ENCODE data around the gene ZNFX1. TPM values are rescaled to one million over a fixed set of nuclear protein-coding genes. Genes with fewer than 3 reads are reported as not detected.
"Not testable (repeated sequence)": the region's sequence is repeated elsewhere in the genome, so short reads cannot be mapped to it uniquely, and the experiment has no call there.

Gene ZNFX1
- total and polyA plus RNA-seq, 2 donors from 2014 or later, result 8.0 to 44.0 TPM

DNA sequence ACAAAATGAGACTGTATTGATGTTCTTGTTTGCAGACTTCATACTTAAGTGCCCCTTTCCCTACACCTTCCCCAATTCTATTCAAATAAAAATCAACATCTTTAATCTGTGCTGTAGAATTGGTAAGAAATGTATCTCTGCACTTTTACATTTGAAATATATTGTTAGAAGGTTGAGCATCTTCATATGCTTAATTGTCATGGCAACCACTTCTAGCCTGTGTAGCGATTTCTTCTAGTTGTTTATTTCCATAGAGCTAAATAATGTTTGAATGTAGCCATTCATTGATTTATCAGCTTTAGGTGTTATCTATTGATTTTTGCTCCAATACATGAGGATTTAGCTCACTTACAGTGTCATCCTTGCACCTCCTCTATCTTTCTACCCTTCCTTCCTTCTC lies 37.7 kb upstream of the ZNFX1 start:
- no peaks in the 10 kb centered on the region for H3K9me3 ChIP-seq (ENCODE audit: control insufficient read depth in 2 of 3, insufficient read depth in 1 of 3, low read length in 3 of 3)
- no peak for FAIRE-seq

DNA sequence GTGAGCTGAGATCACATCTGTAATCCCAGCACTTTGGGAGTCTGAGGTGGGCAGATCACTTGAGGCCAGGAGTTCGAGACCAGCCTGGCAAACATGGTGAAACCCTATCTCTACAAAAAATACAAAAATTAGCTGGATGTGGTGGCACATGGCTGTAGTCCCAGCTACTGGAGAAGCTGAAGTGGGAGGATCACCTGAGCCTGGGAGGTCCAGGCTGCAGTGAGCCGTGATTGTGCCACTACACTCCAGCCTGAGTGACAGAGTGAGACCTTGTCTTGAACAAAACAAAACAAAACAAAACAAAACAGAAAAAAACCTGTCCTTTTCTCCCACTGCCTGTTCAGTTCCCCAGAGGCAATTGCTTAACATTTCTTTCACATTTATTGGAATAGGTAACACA lies 36.2 kb upstream of the ZNFX1 start:
- intact Hi-C loops (cut with DNase I); H3K4me1 ChIP-seq (ENCODE audit: control insufficient read depth in 2 of 3, insufficient read depth in 2 of 3, low read depth in 1 of 3, low read length in 3 of 3); DNase-seq; H3K27ac ChIP-seq (ENCODE audit: low read depth in 2 of 2, low read length in 2 of 2); FAIRE-seq; H3K36me3 ChIP-seq (ENCODE audit: control insufficient read depth in 2 of 3, insufficient read depth in 3 of 3, low read length in 3 of 3); H3K9me3 ChIP-seq (ENCODE audit: control insufficient read depth in 2 of 3, insufficient read depth in 1 of 3, low read length in 3 of 3); H3K9ac ChIP-seq (ENCODE audit: low read length in 3 of 3); H3K4me3 ChIP-seq (ENCODE audit: low read length in 3 of 3): not testable (repeated sequence)
- H3K27me3 ChIP-seq (ENCODE audit: control insufficient read depth, insufficient read depth, low read length), result peaks cover 13% of the 10 kb centered on the region

More for the DNA sequence above, 37.7 kb upstream of the ZNFX1 start:
- Histone ChIP-seq H3K4me1 (ENCODE audit: control insufficient read depth in 2 of 3, insufficient read depth in 2 of 3, low read depth in 1 of 3, low read length in 3 of 3) (peaks cover 0 to 5% (median 0%) of the 10 kb centered on the region in 3 donors), H3K27me3 (ENCODE audit: control insufficient read depth, insufficient read depth, low read length) (peaks cover 14% of the 10 kb centered on the region), H3K27ac (ENCODE audit: low read depth in 2 of 2, low read length in 2 of 2) (no peak overlapping the region), H3K9ac (ENCODE audit: low read length in 3 of 3) (no peak overlapping the region), H3K36me3 (ENCODE audit: control insufficient read depth in 2 of 3, insufficient read depth in 3 of 3, low read length in 3 of 3) (no peaks in the 10 kb centered on the region), H3K4me3 (ENCODE audit: low read length in 3 of 3) (no peak overlapping the region)
- intact Hi-C loops (cut with DNase I), result no loop called here
- TF ChIP-seq, protein P1, sequence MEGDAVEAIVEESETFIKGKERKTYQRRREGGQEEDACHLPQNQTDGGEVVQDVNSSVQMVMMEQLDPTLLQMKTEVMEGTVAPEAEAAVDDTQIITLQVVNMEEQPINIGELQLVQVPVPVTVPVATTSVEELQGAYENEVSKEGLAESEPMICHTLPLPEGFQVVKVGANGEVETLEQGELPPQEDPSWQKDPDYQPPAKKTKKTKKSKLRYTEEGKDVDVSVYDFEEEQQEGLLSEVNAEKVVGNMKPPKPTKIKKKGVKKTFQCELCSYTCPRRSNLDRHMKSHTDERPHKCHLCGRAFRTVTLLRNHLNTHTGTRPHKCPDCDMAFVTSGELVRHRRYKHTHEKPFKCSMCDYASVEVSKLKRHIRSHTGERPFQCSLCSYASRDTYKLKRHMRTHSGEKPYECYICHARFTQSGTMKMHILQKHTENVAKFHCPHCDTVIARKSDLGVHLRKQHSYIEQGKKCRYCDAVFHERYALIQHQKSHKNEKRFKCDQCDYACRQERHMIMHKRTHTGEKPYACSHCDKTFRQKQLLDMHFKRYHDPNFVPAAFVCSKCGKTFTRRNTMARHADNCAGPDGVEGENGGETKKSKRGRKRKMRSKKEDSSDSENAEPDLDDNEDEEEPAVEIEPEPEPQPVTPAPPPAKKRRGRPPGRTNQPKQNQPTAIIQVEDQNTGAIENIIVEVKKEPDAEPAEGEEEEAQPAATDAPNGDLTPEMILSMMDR (IDR thresholded peaks at IDR 0.05; ENCODE audit: borderline replicate concordance, extremely low read depth, insufficient read depth), result no peak
- DNase-seq, result no peak

DNA sequence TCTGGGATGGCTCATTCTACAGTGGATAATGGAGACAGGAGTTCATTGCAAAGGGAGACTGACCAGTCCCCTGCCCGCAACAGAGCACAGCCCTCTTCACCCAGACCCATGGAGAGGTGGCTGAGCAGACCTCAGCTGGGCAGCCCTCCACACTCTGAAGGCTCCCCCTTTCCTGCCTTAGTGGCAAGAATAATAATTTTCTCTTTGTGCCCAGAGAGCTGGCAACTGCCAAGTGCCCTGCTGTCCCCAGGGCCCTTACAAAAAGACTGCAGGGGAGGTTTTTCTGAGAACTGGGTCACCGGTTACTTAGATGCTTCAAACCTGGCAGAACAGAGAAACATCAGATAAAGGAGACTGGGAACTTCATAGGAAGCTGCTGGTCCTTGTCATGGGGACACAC lies 35.4 kb upstream of the ZNFX1 start:
- peaks cover 9% of the 10 kb centered on the region for H3K27me3 ChIP-seq (ENCODE audit: control insufficient read depth, insufficient read depth, low read length)
- H3K36me3 ChIP-seq (ENCODE audit: control insufficient read depth in 2 of 3, insufficient read depth in 3 of 3, low read length in 3 of 3), result no peaks in the 10 kb centered on the region
- H3K9me3 ChIP-seq (ENCODE audit: control insufficient read depth in 2 of 3, insufficient read depth in 1 of 3, low read length in 3 of 3), result no peaks in the 10 kb centered on the region
- intact Hi-C loops (cut with DNase I), result no loop called here
- no peak overlapping the region for H3K27ac ChIP-seq (ENCODE audit: low read depth in 2 of 2, low read length in 2 of 2)
- TF ChIP-seq, protein P1 (IDR thresholded peaks at IDR 0.05; ENCODE audit: borderline replicate concordance, extremely low read depth, insufficient read depth), result no peak
- no peak overlapping the region for H3K9ac ChIP-seq (ENCODE audit: low read length in 3 of 3)
- no peak for DNase-seq
- no peak overlapping the region for H3K4me3 ChIP-seq (ENCODE audit: low read length in 3 of 3)
- H3K4me1 ChIP-seq (ENCODE audit: control insufficient read depth in 2 of 3, insufficient read depth in 2 of 3, low read depth in 1 of 3, low read length in 3 of 3), result no peaks in the 10 kb centered on the region
- no peak for FAIRE-seq

DNA sequence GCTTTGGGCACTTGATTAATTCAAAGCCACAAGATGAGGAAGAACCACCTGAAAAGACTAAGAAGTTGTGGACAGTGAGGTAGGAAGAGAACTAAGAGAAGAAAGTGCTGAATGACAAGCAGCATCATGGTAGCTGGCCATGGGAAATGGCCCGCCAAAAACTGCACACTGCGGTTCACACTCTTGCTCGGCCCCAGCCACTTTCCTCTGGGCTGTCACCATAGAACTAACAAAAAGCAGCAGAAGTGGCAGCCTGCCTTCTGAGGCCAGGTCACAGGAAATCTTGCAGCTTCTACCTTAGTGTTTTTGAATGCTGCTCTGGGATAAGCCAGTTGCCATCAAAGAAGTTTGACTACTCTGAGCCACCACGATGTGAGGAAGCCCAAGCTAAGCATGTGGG lies 34.8 kb upstream of the ZNFX1 start:
- intact Hi-C loops (cut with DNase I), result no loop called here
- peaks cover 3% of the 10 kb centered on the region for H3K27me3 ChIP-seq (ENCODE audit: control insufficient read depth, insufficient read depth, low read length)
- H3K4me1 ChIP-seq (ENCODE audit: control insufficient read depth in 2 of 3, insufficient read depth in 2 of 3, low read depth in 1 of 3, low read length in 3 of 3), result no peaks in the 10 kb centered on the region
- DNase-seq (no peak), FAIRE-seq (no peak)
- no peaks in the 10 kb centered on the region for H3K36me3 ChIP-seq (ENCODE audit: control insufficient read depth in 2 of 3, insufficient read depth in 3 of 3, low read length in 3 of 3)
- no peak overlapping the region for H3K4me3 ChIP-seq (ENCODE audit: low read length in 3 of 3)
- no peak overlapping the region for H3K27ac ChIP-seq (ENCODE audit: low read depth in 2 of 2, low read length in 2 of 2)
- H3K9ac ChIP-seq (ENCODE audit: low read length in 3 of 3), result no peak overlapping the region
- TF ChIP-seq, protein P1 (IDR thresholded peaks at IDR 0.05; ENCODE audit: borderline replicate concordance, extremely low read depth, insufficient read depth), result no peak
- no peaks in the 10 kb centered on the region for H3K9me3 ChIP-seq (ENCODE audit: control insufficient read depth in 2 of 3, insufficient read depth in 1 of 3, low read length in 3 of 3)
